HCT116 (cell line): ENCODE results near the gene OR4A15. TPM values are rescaled to one million over a fixed set of nuclear protein-coding genes. Genes with fewer than 3 reads are reported as not detected.

ENCODE experiments used
- ATAC-seq: fragments of 200-7000 bp; cut with Tn5 transposase; 2 replicates; pipeline ENCODE4 v1.9.1; 2020; ENCODE audit warnings: mild to moderate bottlenecking, moderate library complexity
- Bru-seq: library from RNA; stranded (reverse); fragments of 400-500 nt; gene quantifications from one replicate; lab custom pipeline; 2021; lab: Mats Ljungman, UMichigan
- BruChase-seq, 2 experiments: library from RNA; stranded (reverse); fragments of 400-500 nt; gene quantifications; one replicate each; lab custom pipeline; 2021; lab: Mats Ljungman, UMichigan
- BruUV-seq: library from RNA; stranded (reverse); fragments of 400-500 nt; replicated peaks from 2 replicates; lab custom pipeline; 2021; lab: Mats Ljungman, UMichigan
- CTCF ChIA-PET: fragments of 300-600 bp; sonication (Branson Sonifier 250); formaldehyde crosslinking; loops from one replicate; lab custom pipeline; 2021; ENCODE audit warnings: antibody characterized with exemption; lab: Charles Lee
- POLR2A ChIA-PET: fragments of 300-600, 350-600 bp; sonication (Branson Sonifier 250); formaldehyde crosslinking; loops from one replicate; lab custom pipeline; 2021; ENCODE audit warnings: antibody characterized with exemption; lab: Charles Lee
- RAD21 ChIA-PET, 2 experiments: fragments of 300-600 bp; sonication (Branson Sonifier 250); formaldehyde crosslinking; loops; one replicate each; lab custom pipeline; 2023; ENCODE audit warnings: low total read pairs in 2 of 2; ENCODE audit not compliant: uncharacterized antibody in 2 of 2, unreplicated experiment in 2 of 2, low non-redundant PET in 1 of 2; lab: Charles Lee
- DNase-seq: peaks from one replicate; pipeline ENCODE4 v3.0.0-alpha.2; 2010; ENCODE audit warnings: low read depth, low spot score
- H2AFZ ChIP-seq: fragments of 200-600 bp; shearing (Covaris generic), sonication (generic); 2 replicates; pipeline ENCODE4 v1.6.1; 2017; ENCODE audit warnings: low read depth, mixed run types, mixed read lengths, antibody characterized with exemption, low read length; ENCODE audit not compliant: poor library complexity, severe bottlenecking
- H3K27ac ChIP-seq: 2 replicates; pipeline ENCODE4 v1.5.1; 2012; ENCODE audit warnings: low read depth, low read length
- H3K27me3 ChIP-seq: fragments of 200-600 bp; sonication (generic); 2 replicates; pipeline ENCODE4 v1.6.1; 2016; ENCODE audit warnings: mixed run types, low read length, mixed read lengths; ENCODE audit not compliant: insufficient read depth
- H3K36me3 ChIP-seq, 2 experiments: fragments of 200-500 bp in 1 of 2; fragments of 200-600 bp in 1 of 2; sonication (Bioruptor generic) in 1 of 2; sonication (generic) in 1 of 2; 2 replicates each; pipeline versions ENCODE4 v1.5.1 to v1.6.1; 2014 to 2016; ENCODE audit warnings: low read length in 2 of 2, inconsistent platforms in 1 of 2, mixed read lengths in 1 of 2, mixed run types in 1 of 2; ENCODE audit not compliant: insufficient read depth in 2 of 2, control insufficient read depth in 1 of 2
- H3K4me1 ChIP-seq, 2 experiments: fragments of 200-600 bp in 1 of 2; sonication (generic) in 1 of 2; 2 replicates each; pipeline versions ENCODE4 v1.5.1 to v1.6.1; 2012 to 2017; ENCODE audit warnings: low read length in 2 of 2, inconsistent platforms in 1 of 2, mild to moderate bottlenecking in 1 of 2, mixed read lengths in 1 of 2, mixed run types in 1 of 2, moderate library complexity in 1 of 2; ENCODE audit not compliant: insufficient read depth in 2 of 2, control insufficient read depth in 1 of 2
- H3K4me2 ChIP-seq: fragments of 200-600 bp; sonication (generic); 2 replicates; pipeline ENCODE4 v1.6.1; 2017; ENCODE audit warnings: mixed run types, low read length, mixed read lengths
- H3K4me3 ChIP-seq, 2 experiments: fragments of 200-600 bp in 1 of 2; sonication (generic) in 1 of 2; replicated peaks in 1 of 2; 2 replicates each; pipeline ENCODE4 v1.5.1; 2011 to 2016; ENCODE audit warnings: low read length in 2 of 2, control low read depth in 1 of 2, low read depth in 1 of 2, mild to moderate bottlenecking in 1 of 2, mixed read lengths in 1 of 2, mixed run types in 1 of 2
- H3K79me2 ChIP-seq: fragments of 200-600 bp; sonication (generic); 2 replicates; pipeline ENCODE4 v1.6.1; 2017; ENCODE audit warnings: mild to moderate bottlenecking, mixed run types, low read length, moderate library complexity, mixed read lengths; ENCODE audit not compliant: insufficient read depth
- H3K9ac ChIP-seq: fragments of 200-600 bp; sonication (generic); 2 replicates; pipeline ENCODE4 v1.6.1; 2016; ENCODE audit warnings: low read length, mixed read lengths
- H3K9me2 ChIP-seq: fragments of 200-600 bp; sonication (generic), shearing (Covaris generic); 2 replicates; pipeline ENCODE4 v1.6.1; 2017; ENCODE audit warnings: mixed run types, mild to moderate bottlenecking, moderate library complexity; ENCODE audit not compliant: insufficient read depth
- H3K9me3 ChIP-seq, 2 experiments: fragments of 200-500 bp in 1 of 2; fragments of 200-600 bp in 1 of 2; sonication (Bioruptor generic) in 1 of 2; sonication (generic) in 1 of 2; 2 replicates each; pipeline ENCODE4 v1.6.1; 2014 to 2017; ENCODE audit warnings: low read length in 2 of 2, mixed read lengths in 2 of 2, inconsistent platforms in 1 of 2, low read depth in 1 of 2, mild to moderate bottlenecking in 1 of 2, mixed run types in 1 of 2, moderate library complexity in 1 of 2; ENCODE audit not compliant: control insufficient read depth in 1 of 2, insufficient read depth in 1 of 2
- H4K20me1 ChIP-seq: fragments of 200-600 bp; sonication (generic), shearing (Covaris generic); 2 replicates; pipeline ENCODE4 v1.6.1; 2017; ENCODE audit warnings: mixed run types, mild to moderate bottlenecking, moderate library complexity; ENCODE audit not compliant: insufficient read depth
- ATF3 ChIP-seq: IDR thresholded peaks from 2 replicates; pipeline ENCODE4 v1.6.1; 2012
- CBX3 ChIP-seq: IDR thresholded peaks from 2 replicates; pipeline ENCODE4 v1.6.1; 2012; ENCODE audit warnings: low read depth
- CEBPB ChIP-seq: IDR thresholded peaks from 2 replicates; pipeline ENCODE4 v1.6.1; 2012; ENCODE audit warnings: low read depth
- CTCF ChIP-seq, 3 experiments: fragments of 200-600 bp in 1 of 3; sonication (generic) in 1 of 3; IDR thresholded peaks in 2 of 3; conservative IDR thresholded peaks in 1 of 3; 2 replicates each; pipeline ENCODE4 v1.5.1; 2012 to 2017; ENCODE audit warnings: low read depth in 2 of 3, low read length in 2 of 3, antibody characterized with exemption in 1 of 3, borderline replicate concordance in 1 of 3, control low read depth in 1 of 3, mild to moderate bottlenecking in 1 of 3, mixed read lengths in 1 of 3, mixed run types in 1 of 3, moderate library complexity in 1 of 3; ENCODE audit not compliant: insufficient read depth in 1 of 3
- EGR1 ChIP-seq: IDR thresholded peaks from 2 replicates; pipeline ENCODE4 v1.6.1; 2012; ENCODE audit warnings: low read depth
- ELF1 ChIP-seq: IDR thresholded peaks from 2 replicates; pipeline ENCODE4 v1.6.1; 2012; ENCODE audit warnings: low read depth, borderline replicate concordance
- EZH2 ChIP-seq: fragments of 200-600 bp; sonication (generic); IDR thresholded peaks from 2 replicates; pipeline ENCODE4 v1.6.1; 2017; ENCODE audit warnings: antibody characterized with exemption, mixed run types
- JUND ChIP-seq: IDR thresholded peaks from 2 replicates; pipeline ENCODE4 v1.6.1; 2012
- POLR2A ChIP-seq: IDR thresholded peaks from 2 replicates; pipeline ENCODE4 v1.7.0; 2011; ENCODE audit warnings: borderline replicate concordance; ENCODE audit not compliant: insufficient read depth, insufficient read length; ENCODE audit errors: extremely low read depth
- RAD21 ChIP-seq: IDR thresholded peaks from 2 replicates; pipeline ENCODE4 v1.6.1; 2012; ENCODE audit warnings: low read depth, mild to moderate bottlenecking
- SIN3A ChIP-seq: IDR thresholded peaks from 2 replicates; pipeline ENCODE4 v1.6.1; 2012; ENCODE audit warnings: low read depth
- SRF ChIP-seq: IDR thresholded peaks from 2 replicates; pipeline ENCODE4 v1.6.1; 2012; ENCODE audit warnings: low read depth
- TCF7L2 ChIP-seq: IDR thresholded peaks from 2 replicates; pipeline ENCODE4 v1.7.0; 2011; ENCODE audit warnings: borderline replicate concordance, inconsistent platforms; ENCODE audit not compliant: insufficient read depth, insufficient read length; ENCODE audit errors: extremely low read depth
- YY1 ChIP-seq: IDR thresholded peaks from 2 replicates; pipeline ENCODE4 v1.6.1; 2011; ENCODE audit warnings: low read length, low read depth, moderate library complexity, mild to moderate bottlenecking; ENCODE audit not compliant: insufficient replicate concordance; ENCODE audit errors: extremely low read depth
- intact Hi-C: fragments of 100-400 bp; cut with micrococcal nuclease; formaldehyde crosslinking; loops from 2 replicates; pipeline ENCODE4 v1.10.0; 2022
- long read RNA-seq: library from polyadenylated mRNA; unstranded; transcript quantifications from one replicate; pipeline ENCODE4 v2.0.0, GENCODE V29; 2021; ENCODE audit not compliant: unreplicated experiment
- polyA plus RNA-seq: library from polyadenylated mRNA; unstranded; fragments of >200 nt; gene quantifications from 2 replicates; pipeline ENCODE4 v1.2.1, GENCODE V29; 2012; ENCODE audit warnings: missing spikeins
- total RNA-seq: library from RNA; stranded (reverse); gene quantifications from one replicate; pipeline ENCODE4 v1.2.1, GENCODE V29; 2021; ENCODE audit not compliant: unreplicated experiment

Gene OR4A15
- total RNA-seq (not detected), Bru-seq, nascent RNA (not detected), BruChase-seq, experiment 1, labeled RNA remaining after a 6-hour chase (not detected), BruChase-seq, experiment 2, labeled RNA remaining after a 2-hour chase (not detected)
- polyA plus RNA-seq, result not detected in 2 replicates
- long read RNA-seq, result 0 reads

GRCh38 chr11:55367674-55368073 lies at the start of gene OR4A15:
OR4A15 (plus strand) TSS chr11:55367974; CDS start chr11:55367974, 0 bp downstream.
- Histone ChIP-seq H3K27ac (no peak within 1 kb of the TSS), H3K9me3 (peaks cover 4 to 14% of the 10 kb centered on the region in 2 experiments; a peak in 2 of 4 replicates), H3K4me1 (no peaks in the 10 kb centered on the region), H3K9me2 (no peaks in the 10 kb centered on the region), H3K4me2 (no peak within 1 kb of the TSS), H3K27me3 (no peaks in the 10 kb centered on the region), H3K4me3 (no peak within 1 kb of the TSS), H2AFZ (no peak within 1 kb of the TSS), H3K9ac (no peak within 1 kb of the TSS), H3K36me3 (no peaks in the 10 kb centered on the region), H4K20me1 (no peaks in the 10 kb centered on the region), H3K79me2 (no peaks in the 10 kb centered on the region)
- intact Hi-C loops, result no loop called here
- ChIA-PET POLR2A (no interaction called here), CTCF (no interaction called here), RAD21 (no interaction called here)
- DNase-seq, result no peak
- ATAC-seq, result no peak
- TF ChIP-seq EGR1 (no peak), YY1 (no peak), ATF3 (no peak), SIN3A (no peak)
- no TSS peak for BruUV-seq

- no TSS peak for BruUV-seq
- ATAC-seq, result no peak
- no peaks in the 10 kb centered on the region for H3K79me2 ChIP-seq
- no peaks in the 10 kb centered on the region for H4K20me1 ChIP-seq
- H3K4me3 ChIP-seq, result no peak overlapping the region
- no peak overlapping the region for H3K9ac ChIP-seq
- no peak overlapping the region for H3K4me2 ChIP-seq
- intact Hi-C loops, result no loop called here
- H3K27ac ChIP-seq, result no peak overlapping the region
- no peaks in the 10 kb centered on the region for H3K36me3 ChIP-seq
- RAD21 ChIA-PET, result no interaction called here
- TF ChIP-seq RAD21 (no peak), EZH2 (no peak), ELF1 (no peak), CBX3 (no peak), JUND (no peak), SRF (no peak), POLR2A (no peak), TCF7L2 (no peak), CTCF (IDR thresholded peaks at IDR 0.05 in 2 of 3, conservative IDR thresholded peaks at IDR 0.05 in 1 of 3; ENCODE audit: borderline replicate concordance in 1 of 3, insufficient read depth in 1 of 3, low read depth in 2 of 3, low read length in 2 of 3) (no peak), CEBPB (no peak)
- no peaks in the 10 kb centered on the region for H3K4me1 ChIP-seq
- CTCF ChIA-PET, result no interaction called here
- no peak for DNase-seq
- H2AFZ ChIP-seq, result no peak overlapping the region
- peaks cover 9 to 16% of the 10 kb centered on the region in 2 experiments; a peak in 3 of 4 replicates for H3K9me3 ChIP-seq
- POLR2A ChIA-PET, result no interaction called here
- no peaks in the 10 kb centered on the region for H3K9me2 ChIP-seq
- no peaks in the 10 kb centered on the region for H3K27me3 ChIP-seq
Measured at GRCh38 chr11:55324500-55324899, 43.3 kb upstream of the OR4A15 start.
